MCF 10A (cell line): ENCODE results near the gene CSRP1. TPM values are rescaled to one million over a fixed set of nuclear protein-coding genes. Genes with fewer than 3 reads are reported as not detected.

Source experiments
- BruUV-seq: library from RNA; stranded (reverse); fragments of 400-500 nt; replicated peaks from 2 replicates; lab custom pipeline; 2021; lab: Mats Ljungman, UMichigan
- CTCF ChIA-PET: fragments of 300-600 bp; sonication (Branson Sonifier 250); formaldehyde crosslinking; extraction: SDS; loops from one replicate; lab custom pipeline; 2021; ENCODE audit warnings: antibody characterized with exemption, inconsistent platforms; lab: Yijun Ruan, JAX
- POLR2A ChIA-PET: fragments of 300-600, 350-650 bp; sonication (Branson Sonifier 250); formaldehyde crosslinking; extraction: SDS; loops from one replicate; lab custom pipeline; 2020; ENCODE audit warnings: antibody characterized with exemption, inconsistent platforms; lab: Yijun Ruan, JAX
- DNase-seq: peaks from one replicate; pipeline ENCODE4 v3.0.0-alpha.2; 2018; ENCODE audit not compliant: unreplicated experiment
- H3K27ac Mint-ChIP-seq: one replicate; pipeline ENCODE4 v1.8.0; 2022; ENCODE audit warnings: mild to moderate bottlenecking, low read depth, mixed read lengths; ENCODE audit not compliant: unreplicated experiment
- H3K27me3 Mint-ChIP-seq: one replicate; pipeline ENCODE4 v1.8.0; 2022; ENCODE audit warnings: mixed read lengths; ENCODE audit not compliant: insufficient read depth, unreplicated experiment
- H3K36me3 Mint-ChIP-seq: one replicate; pipeline ENCODE4 v1.8.0; 2022; ENCODE audit warnings: mild to moderate bottlenecking, moderate library complexity, mixed read lengths; ENCODE audit not compliant: insufficient read depth, unreplicated experiment
- H3K4me1 Mint-ChIP-seq: one replicate; pipeline ENCODE4 v1.8.0; 2022; ENCODE audit warnings: mixed read lengths; ENCODE audit not compliant: insufficient read depth, unreplicated experiment
- H3K4me3 Mint-ChIP-seq: one replicate; pipeline ENCODE4 v1.8.0; 2022; ENCODE audit warnings: mild to moderate bottlenecking, moderate library complexity, mixed read lengths; ENCODE audit not compliant: unreplicated experiment
- H3K9me3 Mint-ChIP-seq: one replicate; pipeline ENCODE4 v1.8.0; 2022; ENCODE audit warnings: mixed read lengths; ENCODE audit not compliant: unreplicated experiment
- CTCF ChIP-seq: fragments of 200-600 bp; IDR thresholded peaks from one replicate; pipeline ENCODE4 v1.8.0; 2022; ENCODE audit warnings: antibody characterized with exemption, mild to moderate bottlenecking; ENCODE audit not compliant: unreplicated experiment
- intact Hi-C: fragments of 100-400 bp; cut with micrococcal nuclease; formaldehyde crosslinking; loops from 2 replicates; pipeline ENCODE4 v1.14.1; 2022
- total RNA-seq: library from RNA; stranded (reverse); gene quantifications from 2 replicates; pipeline ENCODE4 v1.2.3, GENCODE V29; 2022

CSRP1 gene
- total RNA-seq, 1 experiment from 2014 or later, result 358 TPM

- intact Hi-C loops, result loop anchor here (1.0 to 10.0 kb wide), 4 partner anchors 18 to 257 kb away; no protein-coding TSS in a partner anchor
- BruUV-seq, result no TSS peak
- Mint-ChIP-seq H3K4me1 (peaks cover 8% of the 10 kb centered on the region), H3K9me3 (no peaks in the 10 kb centered on the region), H3K4me3 (no peak overlapping the region), H3K27ac (peak overlapping the region; percentile 36), H3K27me3 (no peaks in the 10 kb centered on the region), H3K36me3 (peaks cover 8% of the 10 kb centered on the region)
- ChIA-PET POLR2A (interaction anchor here (0.9 to 43.8 kb wide), 11 partner anchors 12 to 93 kb away, joined by 3 to 1388 read pairs (median 5); partner anchors contain the start of genes CSRP1 and PHLDA3), CTCF (interaction anchor here (0.6 to 70.3 kb wide), 27 partner anchors 9 to 531 kb away, joined by 3 to 3816 read pairs (median 5); partner anchors contain the start of genes CSRP1, PHLDA3 and TNNI1)
- TF ChIP-seq CTCF, result peak; percentile 98
- DNase-seq, result peak; percentile 89
Measured at GRCh38 chr1:201447903-201448871, 58.7 kb downstream of the CSRP1 start.

- ChIA-PET POLR2A (interaction anchor here (1.9 to 43.8 kb wide), 2 partner anchors 10 to 29 kb away, joined by 8 to 1388 read pairs; partner anchors contain the start of gene PHLDA3), CTCF (interaction anchor here (0.9 to 70.3 kb wide), 8 partner anchors 8 to 108 kb away, joined by 3 to 3816 read pairs (median 5); partner anchors contain the start of genes CSRP1 and PHLDA3)
- H3K4me1 Mint-ChIP-seq, result peaks cover 8% of the 10 kb centered on the region
- intact Hi-C loops, result loop anchor here (10.0 kb wide), 1 partner anchor 259 kb away; no protein-coding TSS in a partner anchor
- no TSS peak for BruUV-seq
- no peak for TF ChIP-seq CTCF
- no peak overlapping the region for H3K27ac Mint-ChIP-seq
- DNase-seq, result no peak
- H3K4me3 Mint-ChIP-seq, result no peak overlapping the region
- H3K27me3 Mint-ChIP-seq, result no peaks in the 10 kb centered on the region
- peaks cover 16% of the 10 kb centered on the region for H3K36me3 Mint-ChIP-seq
- H3K9me3 Mint-ChIP-seq, result peaks cover 8% of the 10 kb centered on the region
Measured at GRCh38 chr1:201445310-201445709, 61.6 kb downstream of the CSRP1 start.

- DNase-seq, result no peak
- intact Hi-C loops, result loop anchor here (10.0 kb wide), 1 partner anchor 260 kb away; no protein-coding TSS in a partner anchor
- TF ChIP-seq CTCF, result no peak
- ChIA-PET CTCF (interaction anchor here (0.6 to 70.3 kb wide), 7 partner anchors 9 to 297 kb away, joined by 3 to 3816 read pairs (median 5); partner anchors contain the start of genes CSRP1 and PHLDA3), POLR2A (interaction anchor here (1.9 to 43.8 kb wide), 2 partner anchors 9 to 30 kb away, joined by 8 to 1388 read pairs; partner anchors contain the start of gene PHLDA3)
- Mint-ChIP-seq H3K4me3 (no peak overlapping the region), H3K27me3 (no peaks in the 10 kb centered on the region), H3K9me3 (peaks cover 8% of the 10 kb centered on the region), H3K36me3 (peaks cover 11% of the 10 kb centered on the region), H3K4me1 (peaks cover 8% of the 10 kb centered on the region), H3K27ac (no peak overlapping the region)
- BruUV-seq, result no TSS peak
Measured at GRCh38 chr1:201444792-201445191, 62.1 kb downstream of the CSRP1 start.
